ENCODE data around the gene IGFBP4. TPM values are rescaled to one million over a fixed set of nuclear protein-coding genes. Genes with fewer than 3 reads are reported as not detected.

The IGFBP4 gene
- total and polyA plus RNA-seq, 4 donors = 74.1 to 649 (median 238) TPM

DNA sequence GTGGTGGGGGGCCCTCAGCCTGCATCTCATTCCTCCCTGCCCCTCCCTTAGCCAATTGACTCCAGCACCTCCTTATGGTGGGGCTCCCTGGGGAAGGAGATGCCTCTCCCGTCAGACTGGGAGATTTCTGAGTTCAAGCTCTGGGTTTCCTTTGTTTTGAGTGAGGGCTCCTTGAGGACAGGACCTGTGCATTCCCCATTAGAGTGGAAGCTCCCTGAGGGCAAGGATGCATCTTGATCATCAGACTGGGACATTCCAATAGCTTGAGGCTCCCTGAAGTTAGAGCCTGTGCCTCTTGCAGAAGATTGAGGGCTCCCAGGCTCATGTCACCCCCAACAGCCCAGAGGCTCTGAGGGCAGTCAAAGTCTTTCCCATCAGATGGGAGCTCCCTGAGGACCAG is 34.5 kb downstream of the IGFBP4 start:
- no peaks in the 10 kb centered on the region for H3K36me3 ChIP-seq (ENCODE audit: control insufficient read depth in 4 of 4, insufficient read depth in 3 of 4, low read depth in 1 of 4, low read length in 3 of 4)
- H3K4me3 ChIP-seq (ENCODE audit: low read depth in 1 of 3, low read length in 3 of 3) = no peak overlapping the region
- TF ChIP-seq GABPA (IDR thresholded peaks at IDR 0.05 in 1 of 2, conservative IDR thresholded peaks at IDR 0.05 in 1 of 2) (no peak), JUND (IDR thresholded peaks at IDR 0.05) (no peak), EGR1 (IDR thresholded peaks at IDR 0.05; ENCODE audit: low read depth in 2 of 2) (no peak), HNF4G (IDR thresholded peaks at IDR 0.05) (no peak), NR2F2 (IDR thresholded peaks at IDR 0.05) (no peak)
- TF ChIP-seq, protein P1, sequence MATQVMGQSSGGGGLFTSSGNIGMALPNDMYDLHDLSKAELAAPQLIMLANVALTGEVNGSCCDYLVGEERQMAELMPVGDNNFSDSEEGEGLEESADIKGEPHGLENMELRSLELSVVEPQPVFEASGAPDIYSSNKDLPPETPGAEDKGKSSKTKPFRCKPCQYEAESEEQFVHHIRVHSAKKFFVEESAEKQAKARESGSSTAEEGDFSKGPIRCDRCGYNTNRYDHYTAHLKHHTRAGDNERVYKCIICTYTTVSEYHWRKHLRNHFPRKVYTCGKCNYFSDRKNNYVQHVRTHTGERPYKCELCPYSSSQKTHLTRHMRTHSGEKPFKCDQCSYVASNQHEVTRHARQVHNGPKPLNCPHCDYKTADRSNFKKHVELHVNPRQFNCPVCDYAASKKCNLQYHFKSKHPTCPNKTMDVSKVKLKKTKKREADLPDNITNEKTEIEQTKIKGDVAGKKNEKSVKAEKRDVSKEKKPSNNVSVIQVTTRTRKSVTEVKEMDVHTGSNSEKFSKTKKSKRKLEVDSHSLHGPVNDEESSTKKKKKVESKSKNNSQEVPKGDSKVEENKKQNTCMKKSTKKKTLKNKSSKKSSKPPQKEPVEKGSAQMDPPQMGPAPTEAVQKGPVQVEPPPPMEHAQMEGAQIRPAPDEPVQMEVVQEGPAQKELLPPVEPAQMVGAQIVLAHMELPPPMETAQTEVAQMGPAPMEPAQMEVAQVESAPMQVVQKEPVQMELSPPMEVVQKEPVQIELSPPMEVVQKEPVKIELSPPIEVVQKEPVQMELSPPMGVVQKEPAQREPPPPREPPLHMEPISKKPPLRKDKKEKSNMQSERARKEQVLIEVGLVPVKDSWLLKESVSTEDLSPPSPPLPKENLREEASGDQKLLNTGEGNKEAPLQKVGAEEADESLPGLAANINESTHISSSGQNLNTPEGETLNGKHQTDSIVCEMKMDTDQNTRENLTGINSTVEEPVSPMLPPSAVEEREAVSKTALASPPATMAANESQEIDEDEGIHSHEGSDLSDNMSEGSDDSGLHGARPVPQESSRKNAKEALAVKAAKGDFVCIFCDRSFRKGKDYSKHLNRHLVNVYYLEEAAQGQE (IDR thresholded peaks at IDR 0.05) = no peak
- TF ChIP-seq, protein P2, sequence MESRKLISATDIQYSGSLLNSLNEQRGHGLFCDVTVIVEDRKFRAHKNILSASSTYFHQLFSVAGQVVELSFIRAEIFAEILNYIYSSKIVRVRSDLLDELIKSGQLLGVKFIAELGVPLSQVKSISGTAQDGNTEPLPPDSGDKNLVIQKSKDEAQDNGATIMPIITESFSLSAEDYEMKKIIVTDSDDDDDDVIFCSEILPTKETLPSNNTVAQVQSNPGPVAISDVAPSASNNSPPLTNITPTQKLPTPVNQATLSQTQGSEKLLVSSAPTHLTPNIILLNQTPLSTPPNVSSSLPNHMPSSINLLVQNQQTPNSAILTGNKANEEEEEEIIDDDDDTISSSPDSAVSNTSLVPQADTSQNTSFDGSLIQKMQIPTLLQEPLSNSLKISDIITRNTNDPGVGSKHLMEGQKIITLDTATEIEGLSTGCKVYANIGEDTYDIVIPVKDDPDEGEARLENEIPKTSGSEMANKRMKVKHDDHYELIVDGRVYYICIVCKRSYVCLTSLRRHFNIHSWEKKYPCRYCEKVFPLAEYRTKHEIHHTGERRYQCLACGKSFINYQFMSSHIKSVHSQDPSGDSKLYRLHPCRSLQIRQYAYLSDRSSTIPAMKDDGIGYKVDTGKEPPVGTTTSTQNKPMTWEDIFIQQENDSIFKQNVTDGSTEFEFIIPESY (IDR thresholded peaks at IDR 0.05) = no peak
- H3K27me3 ChIP-seq (ENCODE audit: control insufficient read depth in 4 of 4, insufficient read depth in 4 of 4, low read length in 3 of 4) = no peaks in the 10 kb centered on the region
- H3K27ac ChIP-seq (ENCODE audit: low read depth in 1 of 2, low read length in 2 of 2) = no peak overlapping the region
- WGBS = 94% methylated on average over 1 of the region's 1 CpG
- H3K9ac ChIP-seq (ENCODE audit: low read depth in 1 of 2, low read length in 2 of 2) = no peak overlapping the region
- H3K4me1 ChIP-seq (ENCODE audit: control insufficient read depth in 4 of 4, insufficient read depth in 4 of 4, low read length in 3 of 4) = peaks cover 0 to 35% (median 23%) of the 10 kb centered on the region in 4 donors
- no peaks in the 10 kb centered on the region for H3K9me3 ChIP-seq (ENCODE audit: control insufficient read depth in 4 of 4, low read length in 3 of 4)
- no peak for DNase-seq (ENCODE audit: low spot score)

DNA sequence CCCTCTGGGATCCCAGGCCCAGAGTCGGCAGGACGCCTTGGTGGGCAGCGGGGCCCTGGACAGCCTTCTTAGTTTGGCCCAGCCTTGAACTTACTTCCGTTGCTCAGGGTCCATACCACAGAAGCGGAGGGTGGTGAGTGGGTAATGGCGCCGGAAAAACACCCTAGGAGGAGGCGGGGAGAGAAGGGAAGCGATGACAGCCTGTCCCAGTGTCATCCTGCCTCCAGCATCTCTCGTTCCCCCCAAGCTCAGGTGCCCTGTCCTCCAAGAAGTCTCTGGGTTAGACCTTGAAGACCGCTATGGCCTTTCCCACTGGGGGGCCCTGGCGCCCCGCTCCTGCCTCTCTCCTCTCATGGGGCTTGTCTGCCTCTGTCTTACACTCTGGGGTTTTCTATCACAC is 35.2 kb downstream of the IGFBP4 start:
- Histone ChIP-seq H3K4me1 (ENCODE audit: control insufficient read depth in 4 of 4, insufficient read depth in 4 of 4, low read length in 3 of 4) (peaks cover 0 to 28% (median 16%) of the 10 kb centered on the region in 4 donors), H3K4me3 (ENCODE audit: low read depth in 1 of 3, low read length in 3 of 3) (no peak overlapping the region), H3K9me3 (ENCODE audit: control insufficient read depth in 4 of 4, low read length in 3 of 4) (no peaks in the 10 kb centered on the region), H3K36me3 (ENCODE audit: control insufficient read depth in 4 of 4, insufficient read depth in 3 of 4, low read depth in 1 of 4, low read length in 3 of 4) (no peaks in the 10 kb centered on the region), H3K9ac (ENCODE audit: low read depth in 1 of 2, low read length in 2 of 2) (no peak overlapping the region), H3K27ac (ENCODE audit: low read depth in 1 of 2, low read length in 2 of 2) (no peak overlapping the region), H3K27me3 (ENCODE audit: control insufficient read depth in 4 of 4, insufficient read depth in 4 of 4, low read length in 3 of 4) (no peaks in the 10 kb centered on the region)
- 93% methylated on average over 13 of the region's 13 CpGs for WGBS
- no peak for DNase-seq (ENCODE audit: low spot score)
- TF ChIP-seq YY1 (IDR thresholded peaks at IDR 0.05) = no peak
- TF ChIP-seq, protein P1 (IDR thresholded peaks at IDR 0.05) = no peak
- no peak for TF ChIP-seq NR2F2 (IDR thresholded peaks at IDR 0.05)
- no peak for TF ChIP-seq HNF4G (IDR thresholded peaks at IDR 0.05)
- TF ChIP-seq, protein P3, sequence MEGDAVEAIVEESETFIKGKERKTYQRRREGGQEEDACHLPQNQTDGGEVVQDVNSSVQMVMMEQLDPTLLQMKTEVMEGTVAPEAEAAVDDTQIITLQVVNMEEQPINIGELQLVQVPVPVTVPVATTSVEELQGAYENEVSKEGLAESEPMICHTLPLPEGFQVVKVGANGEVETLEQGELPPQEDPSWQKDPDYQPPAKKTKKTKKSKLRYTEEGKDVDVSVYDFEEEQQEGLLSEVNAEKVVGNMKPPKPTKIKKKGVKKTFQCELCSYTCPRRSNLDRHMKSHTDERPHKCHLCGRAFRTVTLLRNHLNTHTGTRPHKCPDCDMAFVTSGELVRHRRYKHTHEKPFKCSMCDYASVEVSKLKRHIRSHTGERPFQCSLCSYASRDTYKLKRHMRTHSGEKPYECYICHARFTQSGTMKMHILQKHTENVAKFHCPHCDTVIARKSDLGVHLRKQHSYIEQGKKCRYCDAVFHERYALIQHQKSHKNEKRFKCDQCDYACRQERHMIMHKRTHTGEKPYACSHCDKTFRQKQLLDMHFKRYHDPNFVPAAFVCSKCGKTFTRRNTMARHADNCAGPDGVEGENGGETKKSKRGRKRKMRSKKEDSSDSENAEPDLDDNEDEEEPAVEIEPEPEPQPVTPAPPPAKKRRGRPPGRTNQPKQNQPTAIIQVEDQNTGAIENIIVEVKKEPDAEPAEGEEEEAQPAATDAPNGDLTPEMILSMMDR (IDR thresholded peaks at IDR 0.05; ENCODE audit: low read depth, low read length, missing input control) = no peak
- no peak for TF ChIP-seq FOXA2 (IDR thresholded peaks at IDR 0.05)
- no peak for TF ChIP-seq TAF1 (conservative IDR thresholded peaks at IDR 0.05)
- no peak for TF ChIP-seq RXRA (IDR thresholded peaks at IDR 0.05)
- TF ChIP-seq JUND (IDR thresholded peaks at IDR 0.05) = no peak
- no peak for TF ChIP-seq GABPA (IDR thresholded peaks at IDR 0.05 in 1 of 2, conservative IDR thresholded peaks at IDR 0.05 in 1 of 2)
- no peak for TF ChIP-seq EGR1 (IDR thresholded peaks at IDR 0.05; ENCODE audit: low read depth in 2 of 2)

Data from liver (tissue), 9 donors.